Peyer's patch (tissue), 4 donors: ENCODE data around the gene STK32C.

Experiments
- POLR2A ChIP-seq, 2 donors: fragments of 450-650 bp; IDR thresholded peaks; one replicate each; pipeline ENCODE4 v1.5.1; 2017; ENCODE audit warnings: antibody characterized with exemption in 2 of 2, mild to moderate bottlenecking in 2 of 2, moderate library complexity in 2 of 2
- TF ChIP-seq, protein P1 (sequence below), 6 experiments: fragments of 450-650 bp in 4 of 6; fragments of 200-600 bp in 2 of 6; sonication (generic) in 1 of 6; IDR thresholded peaks; one replicate each; pipeline ENCODE4 v1.5.1; 2017 to 2019; ENCODE audit warnings: antibody characterized with exemption in 6 of 6, mild to moderate bottlenecking in 3 of 6, moderate library complexity in 1 of 6

GRCh38 chr10:132263866-132264265 is 43.9 kb downstream of the STK32C start:
- TF ChIP-seq, protein P1, sequence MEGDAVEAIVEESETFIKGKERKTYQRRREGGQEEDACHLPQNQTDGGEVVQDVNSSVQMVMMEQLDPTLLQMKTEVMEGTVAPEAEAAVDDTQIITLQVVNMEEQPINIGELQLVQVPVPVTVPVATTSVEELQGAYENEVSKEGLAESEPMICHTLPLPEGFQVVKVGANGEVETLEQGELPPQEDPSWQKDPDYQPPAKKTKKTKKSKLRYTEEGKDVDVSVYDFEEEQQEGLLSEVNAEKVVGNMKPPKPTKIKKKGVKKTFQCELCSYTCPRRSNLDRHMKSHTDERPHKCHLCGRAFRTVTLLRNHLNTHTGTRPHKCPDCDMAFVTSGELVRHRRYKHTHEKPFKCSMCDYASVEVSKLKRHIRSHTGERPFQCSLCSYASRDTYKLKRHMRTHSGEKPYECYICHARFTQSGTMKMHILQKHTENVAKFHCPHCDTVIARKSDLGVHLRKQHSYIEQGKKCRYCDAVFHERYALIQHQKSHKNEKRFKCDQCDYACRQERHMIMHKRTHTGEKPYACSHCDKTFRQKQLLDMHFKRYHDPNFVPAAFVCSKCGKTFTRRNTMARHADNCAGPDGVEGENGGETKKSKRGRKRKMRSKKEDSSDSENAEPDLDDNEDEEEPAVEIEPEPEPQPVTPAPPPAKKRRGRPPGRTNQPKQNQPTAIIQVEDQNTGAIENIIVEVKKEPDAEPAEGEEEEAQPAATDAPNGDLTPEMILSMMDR (IDR thresholded peaks at IDR 0.05), result no peak
- no peak for TF ChIP-seq POLR2A (IDR thresholded peaks at IDR 0.05)
